Activated T-helper 1 cell treated with anti-CD3 and anti-CD28 coated beads, Interleukin-12 subunit alpha, Interleukin-12 subunit beta, Interleukin-2, Interleukin-4 antibody, amounts not matched to agents 30 ng/mL and 10 ng/mL and 1 ng/mL, durations not matched to agents 14 hours and 24 hours and 36 hours (primary cell): ENCODE measurements around the gene NIPBL. TPM values are rescaled to one million over a fixed set of nuclear protein-coding genes. Genes with fewer than 3 reads are reported as not detected.

Source experiments
- DNase-seq: peaks from one replicate; pipeline ENCODE4 v3.0.0; 2021; ENCODE audit warnings: low spot score
- H3K27ac Mint-ChIP-seq: one replicate; pipeline ENCODE4 v1.8.0; 2021; ENCODE audit warnings: mild to moderate bottlenecking, mixed read lengths
- H3K27me3 Mint-ChIP-seq: one replicate; pipeline ENCODE4 v1.8.0; 2022; ENCODE audit warnings: mild to moderate bottlenecking, moderate library complexity, mixed read lengths; ENCODE audit not compliant: insufficient read depth
- H3K36me3 Mint-ChIP-seq: one replicate; pipeline ENCODE4 v1.8.0; 2021; ENCODE audit warnings: low read depth, mixed read lengths
- H3K4me1 Mint-ChIP-seq: one replicate; pipeline ENCODE4 v1.8.0; 2021; ENCODE audit warnings: low read depth, mixed read lengths
- H3K4me3 Mint-ChIP-seq: one replicate; pipeline ENCODE4 v1.8.0; 2021; ENCODE audit warnings: mild to moderate bottlenecking, moderate library complexity, mixed read lengths
- H3K9me3 Mint-ChIP-seq: one replicate; pipeline ENCODE4 v1.8.0; 2021; ENCODE audit warnings: mixed read lengths
- intact Hi-C: fragments of 100-400 bp; cut with micrococcal nuclease; formaldehyde crosslinking; loops from one replicate; pipeline ENCODE4 v1.15.1; 2024
- total RNA-seq: library from RNA; stranded (reverse); gene quantifications from 2 replicates; pipeline ENCODE4 v1.2.3, GENCODE V29; 2022

Gene NIPBL
- total RNA-seq, 1 donor from 2014 or later = 59.4 TPM

DNA sequence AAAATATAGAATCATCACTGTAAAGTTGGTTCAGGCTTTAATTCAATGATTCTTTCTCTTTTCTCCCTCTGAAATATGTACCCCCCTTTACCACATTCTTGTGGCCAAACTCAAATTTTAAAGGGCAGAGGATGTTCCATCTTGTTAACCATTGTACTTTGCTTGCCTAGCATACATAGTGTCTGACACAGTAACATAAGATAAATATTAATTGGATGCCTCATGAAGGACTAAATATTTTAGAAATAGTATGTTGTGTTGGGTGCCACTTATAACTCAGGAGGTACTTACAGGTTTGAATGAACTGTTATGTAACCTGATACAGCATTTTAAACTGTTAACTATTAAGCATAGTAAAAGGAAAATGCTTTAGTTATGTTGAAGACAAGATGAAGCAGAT lies 71.5 kb downstream of the NIPBL start:
- no peaks in the 10 kb centered on the region for H3K9me3 Mint-ChIP-seq
- intact Hi-C loops = no loop called here
- no peaks in the 10 kb centered on the region for H3K36me3 Mint-ChIP-seq
- H3K4me1 Mint-ChIP-seq = peaks cover 5% of the 10 kb centered on the region
- H3K27me3 Mint-ChIP-seq = no peaks in the 10 kb centered on the region
- H3K27ac Mint-ChIP-seq = no peak overlapping the region
- DNase-seq = no peak
- no peak overlapping the region for H3K4me3 Mint-ChIP-seq

DNA sequence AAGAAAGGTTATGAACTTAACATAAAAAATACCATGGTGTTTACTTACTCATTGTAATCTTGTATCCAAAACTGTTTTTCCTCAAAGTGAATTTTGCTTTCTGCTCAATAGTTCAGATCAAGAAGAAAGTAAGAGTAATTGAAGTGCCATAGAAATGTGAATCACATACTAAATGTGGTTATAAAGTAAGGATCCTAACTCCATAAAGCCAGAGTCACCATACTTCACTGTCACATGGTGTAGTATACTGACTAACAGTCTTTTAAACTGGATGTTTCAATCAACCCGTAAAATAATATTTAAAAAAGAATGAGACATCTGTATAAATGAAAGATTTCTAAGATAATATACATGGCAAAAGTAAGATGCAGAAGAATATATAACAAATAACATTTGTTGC lies 72.1 kb downstream of the NIPBL start:
- H3K4me1 Mint-ChIP-seq = peaks cover 5% of the 10 kb centered on the region
- H3K9me3 Mint-ChIP-seq = no peaks in the 10 kb centered on the region
- no peak overlapping the region for H3K4me3 Mint-ChIP-seq
- no peak for DNase-seq
- H3K36me3 Mint-ChIP-seq = no peaks in the 10 kb centered on the region
- intact Hi-C loops = no loop called here
- no peaks in the 10 kb centered on the region for H3K27me3 Mint-ChIP-seq
- H3K27ac Mint-ChIP-seq = no peak overlapping the region

DNA sequence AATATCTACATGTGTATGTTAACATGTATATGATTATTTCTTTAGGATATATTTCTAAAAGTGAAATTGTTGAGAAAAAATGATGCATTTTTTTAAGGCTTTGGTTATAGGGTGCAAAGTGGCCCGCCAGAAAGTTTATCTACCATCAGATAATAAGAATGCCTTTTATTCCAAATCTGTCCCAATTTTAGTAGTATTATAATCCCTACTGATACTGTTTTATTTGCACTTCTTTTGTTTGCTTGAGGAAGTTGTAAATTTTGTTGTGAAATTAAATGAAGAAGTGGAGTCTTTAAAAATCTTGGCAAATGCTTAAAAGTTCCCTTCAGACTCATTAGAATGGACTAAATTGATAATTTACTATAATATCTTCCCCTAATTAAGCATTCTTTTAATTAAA lies 73.0 kb downstream of the NIPBL start:
- peaks cover 5% of the 10 kb centered on the region for H3K4me1 Mint-ChIP-seq
- no peaks in the 10 kb centered on the region for H3K27me3 Mint-ChIP-seq
- no peak overlapping the region for H3K27ac Mint-ChIP-seq
- H3K9me3 Mint-ChIP-seq = no peaks in the 10 kb centered on the region
- no peak overlapping the region for H3K4me3 Mint-ChIP-seq
- DNase-seq = no peak
- intact Hi-C loops = no loop called here
- peaks cover 2% of the 10 kb centered on the region for H3K36me3 Mint-ChIP-seq

DNA sequence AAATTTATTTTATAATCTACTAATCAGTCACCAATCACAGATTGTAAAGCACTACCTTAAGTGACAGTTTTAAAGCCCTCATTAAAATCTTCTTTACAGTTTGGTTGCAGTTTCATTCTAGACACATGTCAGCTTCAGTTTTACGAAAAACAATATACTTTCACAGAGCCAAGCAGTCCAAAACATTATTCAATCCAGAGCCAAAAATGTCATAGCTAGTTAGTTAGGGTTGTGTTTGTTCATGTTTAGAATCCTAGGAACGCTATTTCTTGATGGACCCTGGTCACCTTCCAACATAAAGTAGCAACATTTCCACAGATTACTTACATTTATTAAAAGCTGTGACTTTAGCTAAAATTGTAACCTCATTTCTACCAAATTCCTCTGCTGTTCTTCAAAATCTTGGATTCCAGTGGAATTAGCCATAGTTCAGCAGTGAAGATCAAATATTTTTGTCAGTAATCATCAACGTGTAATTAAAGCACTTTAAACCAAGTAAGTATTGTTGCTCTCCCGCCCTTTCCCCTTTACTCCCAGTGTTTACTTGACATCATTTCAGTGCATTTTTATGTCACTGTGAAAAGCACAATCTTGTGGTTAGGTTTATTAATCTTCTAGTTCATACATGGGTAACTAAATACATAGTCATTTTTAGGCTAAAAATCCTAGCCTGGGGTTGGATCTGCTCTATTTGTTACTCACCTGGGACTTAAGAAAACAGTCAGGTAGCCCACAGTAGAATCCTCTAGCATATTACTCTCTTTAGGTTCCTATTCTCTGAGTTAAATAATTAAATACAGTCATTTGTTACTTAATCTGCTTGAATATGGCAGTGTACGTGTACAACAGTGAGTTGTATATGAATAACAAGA lies 74.3 kb downstream of the NIPBL start:
- peaks cover 7% of the 10 kb centered on the region for H3K36me3 Mint-ChIP-seq
- no peaks in the 10 kb centered on the region for H3K27me3 Mint-ChIP-seq
- no peak overlapping the region for H3K4me3 Mint-ChIP-seq
- intact Hi-C loops = no loop called here
- H3K27ac Mint-ChIP-seq = no peak overlapping the region
- H3K9me3 Mint-ChIP-seq = no peaks in the 10 kb centered on the region
- peaks cover 5% of the 10 kb centered on the region for H3K4me1 Mint-ChIP-seq
- no peak for DNase-seq

DNA sequence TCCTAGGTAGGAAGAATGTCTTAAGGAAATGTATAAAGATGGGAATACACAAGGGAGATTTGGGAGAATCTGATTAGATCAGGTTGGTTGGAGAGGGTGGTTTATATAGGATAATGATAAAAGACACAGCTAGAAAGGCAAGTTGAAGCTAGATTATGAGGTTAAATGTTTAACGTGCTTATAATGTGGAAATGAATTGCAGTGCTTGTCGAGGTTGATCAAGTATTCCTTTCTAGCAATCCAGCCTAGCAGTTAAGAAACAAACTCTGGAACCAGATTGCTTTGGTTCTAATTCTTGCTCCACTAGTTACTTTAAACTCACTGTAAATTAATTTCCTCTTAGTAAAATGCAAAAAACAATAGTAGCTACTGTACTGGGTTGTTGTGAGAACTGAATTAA lies 76.5 kb downstream of the NIPBL start:
- DNase-seq = no peak
- intact Hi-C loops = no loop called here
- Mint-ChIP-seq H3K36me3 (peaks cover 14% of the 10 kb centered on the region), H3K4me1 (no peaks in the 10 kb centered on the region), H3K9me3 (no peaks in the 10 kb centered on the region), H3K27ac (no peak overlapping the region), H3K4me3 (no peak overlapping the region), H3K27me3 (no peaks in the 10 kb centered on the region)

DNA sequence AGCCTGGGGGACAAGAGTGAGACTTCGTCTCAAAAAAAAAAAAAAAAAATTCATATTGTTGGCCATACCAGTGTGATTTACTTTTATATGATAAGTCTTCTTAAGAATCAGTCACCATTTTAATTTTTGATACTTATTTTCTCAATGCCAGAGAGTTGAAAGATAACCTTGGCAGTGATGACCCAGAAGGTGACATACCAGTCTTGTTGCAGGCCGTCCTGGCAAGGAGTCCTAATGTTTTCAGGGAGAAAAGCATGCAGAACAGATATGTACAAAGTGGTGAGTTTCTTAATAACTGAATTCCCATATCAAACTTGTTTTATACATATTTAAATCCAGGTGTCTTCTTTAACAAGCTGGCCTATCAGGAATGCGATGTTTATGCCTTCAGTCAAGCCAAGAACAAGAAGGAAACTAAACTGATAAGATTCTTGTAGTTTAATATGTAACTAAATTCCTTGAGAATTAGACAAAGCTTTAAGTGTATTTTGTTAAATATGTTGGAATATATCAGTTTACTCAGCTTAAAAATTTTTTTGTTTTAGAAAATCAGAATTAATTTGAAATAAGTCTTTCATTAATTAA lies 81.5 kb downstream of the NIPBL start:
- no peak overlapping the region for H3K27ac Mint-ChIP-seq
- H3K9me3 Mint-ChIP-seq = no peaks in the 10 kb centered on the region
- no peak overlapping the region for H3K4me3 Mint-ChIP-seq
- DNase-seq = no peak
- H3K36me3 Mint-ChIP-seq = peaks cover 20% of the 10 kb centered on the region
- no peaks in the 10 kb centered on the region for H3K4me1 Mint-ChIP-seq
- intact Hi-C loops = no loop called here
- H3K27me3 Mint-ChIP-seq = no peaks in the 10 kb centered on the region

DNA sequence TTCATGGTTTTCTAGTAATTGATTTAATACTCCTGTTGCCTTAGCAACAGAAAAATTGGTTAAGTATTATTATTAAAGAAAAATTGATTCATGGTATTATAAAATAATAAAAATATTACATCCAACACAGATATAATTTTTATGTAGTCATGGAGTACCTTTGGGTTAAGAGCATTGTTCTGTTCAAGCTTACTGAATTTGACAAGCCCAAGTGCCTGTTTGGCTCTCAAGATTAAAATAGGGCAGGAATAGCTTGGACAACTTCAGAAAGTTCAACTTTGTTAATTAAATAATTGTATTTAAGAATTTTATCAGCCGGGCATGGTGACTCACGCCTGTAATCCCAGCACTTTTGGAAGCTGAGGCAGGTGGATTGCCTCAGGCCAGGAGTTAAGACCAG lies 82.0 kb downstream of the NIPBL start:
- DNase-seq = no peak
- H3K4me1 Mint-ChIP-seq = no peaks in the 10 kb centered on the region
- intact Hi-C loops = no loop called here
- H3K36me3 Mint-ChIP-seq = peaks cover 20% of the 10 kb centered on the region
- no peaks in the 10 kb centered on the region for H3K27me3 Mint-ChIP-seq
- H3K9me3 Mint-ChIP-seq = no peaks in the 10 kb centered on the region
- H3K4me3 Mint-ChIP-seq = no peak overlapping the region
- H3K27ac Mint-ChIP-seq = no peak overlapping the region

DNA sequence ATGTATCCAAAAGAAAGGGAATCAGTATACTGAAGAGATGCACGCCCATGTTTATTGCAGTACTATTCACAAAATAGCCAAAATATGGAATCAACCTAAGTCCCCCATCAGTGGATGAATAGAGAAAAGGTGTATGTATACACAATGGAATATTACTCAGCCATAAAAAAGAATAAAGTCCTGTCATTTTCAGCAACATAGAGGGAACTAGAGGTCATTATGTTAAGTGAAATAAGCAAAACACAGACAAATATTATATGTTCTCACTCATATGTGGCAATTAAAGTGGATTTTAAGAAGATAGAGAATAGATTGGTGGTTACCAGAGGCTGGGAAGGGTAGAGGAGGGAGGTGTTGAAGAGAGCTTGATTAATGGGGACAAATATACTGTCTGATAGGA lies 88.6 kb downstream of the NIPBL start:
- H3K27me3 Mint-ChIP-seq = no peaks in the 10 kb centered on the region
- no peaks in the 10 kb centered on the region for H3K4me1 Mint-ChIP-seq
- DNase-seq = no peak
- H3K36me3 Mint-ChIP-seq = peaks cover 23% of the 10 kb centered on the region
- no peak overlapping the region for H3K27ac Mint-ChIP-seq
- no peak overlapping the region for H3K4me3 Mint-ChIP-seq
- H3K9me3 Mint-ChIP-seq = no peaks in the 10 kb centered on the region
- intact Hi-C loops = no loop called here

DNA sequence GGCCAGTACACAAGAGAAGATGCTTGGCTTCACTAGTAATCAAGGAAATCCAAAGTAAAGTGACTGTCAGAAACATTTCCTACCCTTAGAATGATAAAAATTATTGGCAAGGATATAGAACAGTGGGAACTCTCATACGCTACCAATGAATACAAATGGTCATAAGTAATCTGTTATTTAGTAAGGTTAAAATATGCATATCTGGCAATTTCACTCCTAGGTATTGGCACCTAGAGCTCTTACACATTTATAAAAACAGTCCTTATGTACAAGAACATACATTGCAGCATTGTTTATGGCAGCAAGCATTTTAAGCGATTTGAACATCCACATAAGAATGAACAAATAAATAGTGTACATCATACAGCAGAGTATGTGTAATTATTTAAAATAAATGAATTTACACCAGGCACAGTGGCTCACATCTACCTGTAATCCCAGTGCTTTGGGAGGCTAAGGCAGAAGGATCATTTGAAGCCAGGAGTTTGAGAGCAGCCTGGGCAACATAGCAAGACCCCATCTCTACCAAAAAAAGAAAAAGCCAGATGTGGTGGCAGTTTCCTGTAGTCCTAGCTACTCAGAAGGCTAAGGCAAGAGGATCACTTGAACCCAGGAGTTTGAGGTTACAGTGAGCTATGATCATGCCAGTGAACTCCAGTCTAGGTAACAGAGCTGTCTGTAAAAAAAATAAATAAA lies 93.3 kb downstream of the NIPBL start:
- Mint-ChIP-seq H3K36me3 (peaks cover 28% of the 10 kb centered on the region), H3K4me3 (no peak overlapping the region), H3K27ac (no peak overlapping the region), H3K27me3 (no peaks in the 10 kb centered on the region), H3K4me1 (no peaks in the 10 kb centered on the region), H3K9me3 (no peaks in the 10 kb centered on the region)
- intact Hi-C loops = no loop called here
- DNase-seq = no peak

DNA sequence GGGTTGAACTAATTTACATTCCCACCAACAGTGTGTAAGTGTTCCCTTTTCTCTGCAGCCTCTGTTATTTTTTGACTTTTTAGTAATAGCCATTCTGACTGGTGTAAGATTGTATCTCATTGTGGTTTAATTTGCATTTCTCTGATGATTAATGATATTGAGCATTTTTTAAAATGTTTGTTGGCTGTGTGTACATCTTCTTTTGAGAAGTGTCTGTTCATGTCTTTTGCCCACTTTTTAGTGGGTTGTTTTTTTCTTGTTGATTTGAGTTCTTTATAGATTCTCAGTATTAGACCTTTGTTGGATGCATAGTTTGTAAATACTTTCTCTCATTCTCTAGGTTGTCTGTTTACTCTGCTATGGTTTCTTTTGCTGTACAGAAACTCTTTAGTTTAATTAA lies 101.6 kb downstream of the NIPBL start:
- Mint-ChIP-seq H3K27me3 (no peaks in the 10 kb centered on the region), H3K27ac (no peak overlapping the region), H3K4me3 (no peak overlapping the region), H3K36me3 (peaks cover 35% of the 10 kb centered on the region), H3K9me3 (peaks cover 16% of the 10 kb centered on the region), H3K4me1 (peaks cover 7% of the 10 kb centered on the region)
- no peak for DNase-seq
- intact Hi-C loops = no loop called here

DNA sequence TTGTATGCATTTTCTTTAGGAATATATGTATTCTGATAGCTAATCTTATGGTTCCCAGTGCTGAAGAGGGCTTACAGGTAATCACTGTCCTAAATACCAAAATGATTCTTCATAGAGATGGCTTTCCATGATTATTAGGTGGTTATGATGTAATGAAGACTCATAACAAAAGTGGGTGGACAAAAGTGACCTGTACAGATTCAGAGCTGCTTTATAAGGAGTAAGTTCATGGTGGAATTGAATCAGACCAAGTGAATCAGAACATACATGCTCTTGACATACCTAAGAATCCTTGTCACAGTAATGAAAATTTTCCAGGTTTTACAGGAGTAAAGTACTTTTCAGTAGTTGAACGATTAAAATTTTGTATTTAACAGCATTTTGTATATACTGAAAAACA lies 105.6 kb downstream of the NIPBL start:
- H3K9me3 Mint-ChIP-seq = peaks cover 16% of the 10 kb centered on the region

DNA sequence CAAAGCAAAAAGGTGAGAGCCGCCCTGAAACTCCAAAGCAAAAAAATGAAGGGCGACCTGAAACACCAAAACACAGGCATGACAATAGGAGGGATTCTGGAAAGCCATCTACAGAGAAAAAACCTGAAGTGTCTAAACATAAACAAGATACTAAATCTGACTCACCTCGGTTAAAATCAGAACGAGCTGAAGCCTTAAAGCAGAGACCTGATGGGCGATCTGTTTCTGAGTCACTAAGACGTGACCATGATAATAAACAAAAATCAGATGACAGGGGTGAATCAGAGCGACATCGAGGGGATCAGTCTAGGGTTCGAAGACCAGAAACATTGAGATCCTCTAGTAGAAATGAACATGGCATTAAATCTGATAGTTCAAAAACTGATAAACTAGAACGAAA lies 108.8 kb downstream of the NIPBL start:
- intact Hi-C loops = no loop called here
- DNase-seq = no peak
- no peaks in the 10 kb centered on the region for H3K9me3 Mint-ChIP-seq
- H3K4me1 Mint-ChIP-seq = no peaks in the 10 kb centered on the region
- no peaks in the 10 kb centered on the region for H3K27me3 Mint-ChIP-seq
- H3K36me3 Mint-ChIP-seq = peaks cover 22% of the 10 kb centered on the region
- no peak overlapping the region for H3K27ac Mint-ChIP-seq
- no peak overlapping the region for H3K4me3 Mint-ChIP-seq

More for the DNA sequence above, 105.6 kb downstream of the NIPBL start:
- DNase-seq = no peak
- peaks cover 7% of the 10 kb centered on the region for H3K4me1 Mint-ChIP-seq
- intact Hi-C loops = no loop called here
- no peak overlapping the region for H3K4me3 Mint-ChIP-seq
- no peaks in the 10 kb centered on the region for H3K27me3 Mint-ChIP-seq
- H3K27ac Mint-ChIP-seq = no peak overlapping the region
- H3K36me3 Mint-ChIP-seq = peaks cover 38% of the 10 kb centered on the region

DNA sequence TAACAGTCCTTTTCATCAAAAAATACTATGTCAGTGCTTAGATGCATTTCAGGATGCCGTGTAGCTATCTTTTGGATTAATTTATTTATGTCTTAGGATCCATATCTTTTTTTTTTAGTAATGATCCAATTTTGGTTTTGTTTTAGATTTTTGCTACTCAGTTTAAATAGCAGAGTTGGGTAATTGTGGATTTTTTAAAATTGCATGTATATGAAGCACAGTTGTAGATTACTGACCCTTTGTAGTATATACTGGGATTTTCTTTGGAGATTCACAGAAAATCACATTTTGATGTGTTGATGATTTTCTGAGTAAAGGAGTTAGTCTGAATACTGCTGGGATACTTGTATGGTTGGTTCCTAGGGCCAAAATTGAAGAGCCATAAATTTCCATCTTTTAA lies 111.8 kb downstream of the NIPBL start:
- H3K27ac Mint-ChIP-seq = no peak overlapping the region
- no peak overlapping the region for H3K4me3 Mint-ChIP-seq
- H3K9me3 Mint-ChIP-seq = no peaks in the 10 kb centered on the region
- no peak for DNase-seq
- intact Hi-C loops = no loop called here
- H3K4me1 Mint-ChIP-seq = peaks cover 7% of the 10 kb centered on the region
- no peaks in the 10 kb centered on the region for H3K27me3 Mint-ChIP-seq
- H3K36me3 Mint-ChIP-seq = peaks cover 24% of the 10 kb centered on the region
